UCSD-AML1 (cell line): Measurements from ENCODE around the gene ADM5.
"Not testable (repeated sequence)": the region's sequence is repeated elsewhere in the genome, so short reads cannot be mapped to it uniquely, and the experiment has no call there.

Experiments
- DNase-seq: peaks from one replicate; lab custom pipeline; 2025; ENCODE audit not compliant: unreplicated experiment; lab: John Stamatoyannopoulos, UW

ADM5 gene

GRCh38 chr19:49699364-49699763 is 10.0 kb downstream of the ADM5 start:
- DNase-seq = no peak

GRCh38 chr19:49700563-49700962 is 11.2 kb downstream of the ADM5 start:
- DNase-seq = no peak

- no peak for DNase-seq
Measured at GRCh38 chr19:49701271-49701786, 11.9 kb downstream of the ADM5 start.

GRCh38 chr19:49704888-49705642 is 15.7 kb downstream of the ADM5 start:
- no peak for DNase-seq

GRCh38 chr19:49705919-49706318 is 16.5 kb downstream of the ADM5 start:
- no peak for DNase-seq

- no peak for DNase-seq
Measured at GRCh38 chr19:49710372-49710951, 21.1 kb downstream of the ADM5 start.

- DNase-seq = no peak
Measured at GRCh38 chr19:49712397-49712859, 23.0 kb downstream of the ADM5 start.

- no peak for DNase-seq
Measured at GRCh38 chr19:49713236-49713845, 23.9 kb downstream of the ADM5 start.

- DNase-seq = no peak
Measured at GRCh38 chr19:49716154-49716553, 26.8 kb downstream of the ADM5 start.

GRCh38 chr19:49718511-49718910 is 29.1 kb downstream of the ADM5 start:
- DNase-seq = no peak

- DNase-seq = no peak
Measured at GRCh38 chr19:49718991-49719390, 29.6 kb downstream of the ADM5 start.

GRCh38 chr19:49719420-49719819 is 30.0 kb downstream of the ADM5 start:
- DNase-seq = not testable (repeated sequence)

GRCh38 chr19:49727217-49728030 is 38.0 kb downstream of the ADM5 start:
- no peak for DNase-seq

- DNase-seq = peak; percentile 16
Measured at GRCh38 chr19:49730166-49730565, 40.8 kb downstream of the ADM5 start.

GRCh38 chr19:49738268-49738667 is 48.9 kb downstream of the ADM5 start:
- no peak for DNase-seq

- no peak for DNase-seq
Measured at GRCh38 chr19:49739098-49739497, 49.7 kb downstream of the ADM5 start.

GRCh38 chr19:49739933-49740332 is 50.5 kb downstream of the ADM5 start:
- DNase-seq = no peak
